ENCODE data around the gene CCT8.
"Not testable (repeated sequence)": the region's sequence is repeated elsewhere in the genome, so short reads cannot be mapped to it uniquely, and the experiment has no call there.

Gene CCT8

DNA sequence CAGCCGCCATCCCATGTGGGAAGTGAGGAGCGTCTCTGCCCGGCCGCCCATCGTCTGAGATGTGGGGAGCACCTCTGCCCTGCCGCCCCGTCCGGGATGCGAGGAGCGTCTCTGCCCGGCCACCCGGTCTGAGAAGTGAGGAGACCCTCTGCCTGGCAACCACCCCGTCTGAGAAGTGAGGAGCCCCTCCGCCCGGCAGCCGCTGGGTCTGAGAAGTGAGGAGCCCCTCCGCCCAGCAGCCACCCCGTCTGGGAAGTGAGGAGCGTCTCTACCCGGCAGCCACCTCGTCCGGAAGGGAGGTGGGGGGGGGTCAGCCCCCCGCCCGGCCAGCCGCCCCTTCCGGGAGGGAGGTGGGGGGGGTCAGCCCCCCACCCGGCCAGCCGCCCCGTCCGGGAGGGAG, 62.2 kb downstream of the CCT8 start:
- DNase-seq, result not testable (repeated sequence)

DNA sequence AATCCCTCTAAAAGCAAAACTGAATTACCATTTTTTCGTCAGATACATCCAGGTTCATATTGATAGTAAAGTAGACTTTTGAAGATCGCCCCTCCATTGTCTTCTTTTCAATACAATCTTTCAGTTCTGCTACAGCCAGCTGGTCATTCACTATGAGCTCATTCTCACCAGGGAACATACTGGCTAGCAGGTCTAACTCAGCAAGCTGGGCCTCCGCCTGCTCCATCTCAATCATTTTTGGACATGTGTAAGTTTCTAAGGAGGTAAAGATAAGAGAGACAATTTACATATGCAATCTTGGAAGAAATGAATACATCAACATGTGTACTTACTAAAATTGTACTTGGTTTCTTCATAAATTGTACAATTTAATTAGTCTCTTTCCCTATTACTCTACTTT, 65.1 kb downstream of the CCT8 start:
- DNase-seq, result no peak

GRCh38 chr21:29007810-29008209, 65.6 kb downstream of the CCT8 start:
- no peak for DNase-seq

DNA sequence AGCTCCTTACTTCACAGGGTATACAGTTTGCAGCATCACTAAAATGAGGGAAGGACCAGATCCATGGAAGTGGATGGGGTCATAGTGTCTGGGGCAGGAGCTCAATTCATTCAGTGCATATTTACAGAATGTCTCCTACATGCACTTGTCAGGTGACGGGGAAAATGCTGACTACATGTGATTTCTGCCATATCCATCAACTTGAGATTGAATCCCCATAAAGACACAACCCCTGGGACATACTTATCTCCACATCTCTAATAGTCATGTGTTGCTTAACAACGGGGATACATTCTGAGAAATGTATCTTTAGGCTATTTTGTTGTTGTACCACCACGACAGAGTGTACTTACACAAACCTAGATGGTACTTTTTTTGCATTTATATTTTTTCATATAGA, 66.3 kb downstream of the CCT8 start:
- no peak for DNase-seq

Measured in NCI-H1930 (cell line).